Measurements from ENCODE around the gene MRPL41.

GRCh38 chr9:137511758-137512463 is 39.8 kb upstream of the MRPL41 start:
- TF ChIP-seq POLR2AphosphoS5 (IDR thresholded peaks at IDR 0.05; ENCODE audit: low read depth) (no peak), GABPA (IDR thresholded peaks at IDR 0.05; ENCODE audit: low read depth) (no peak), CTCF (IDR thresholded peaks at IDR 0.05; ENCODE audit: insufficient read depth, low read length) (no peak)

Data from HL-60 (cell line).